ENCODE measurements around the gene SMURF1.

The SMURF1 gene

DNA sequence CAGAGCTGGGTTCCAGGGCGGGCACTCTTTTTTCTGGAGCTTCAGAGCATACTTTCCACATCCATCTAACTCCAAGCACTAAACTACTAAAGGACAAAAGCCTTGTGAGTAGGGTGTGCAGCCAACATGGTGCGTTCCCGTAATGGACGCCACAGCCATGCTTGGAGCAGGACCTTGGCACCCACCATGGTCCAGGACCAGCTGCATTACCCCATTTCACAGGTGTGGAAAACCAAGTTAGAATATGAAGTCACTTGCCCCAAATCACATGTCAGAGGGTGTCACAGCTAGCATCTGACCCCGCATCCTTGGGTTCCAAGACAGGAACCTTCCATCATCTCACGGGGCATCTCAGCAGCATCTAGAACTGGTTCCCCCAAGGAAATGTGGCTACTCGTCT lies 112.4 kb downstream of the SMURF1 start:
- TF ChIP-seq, protein P1, sequence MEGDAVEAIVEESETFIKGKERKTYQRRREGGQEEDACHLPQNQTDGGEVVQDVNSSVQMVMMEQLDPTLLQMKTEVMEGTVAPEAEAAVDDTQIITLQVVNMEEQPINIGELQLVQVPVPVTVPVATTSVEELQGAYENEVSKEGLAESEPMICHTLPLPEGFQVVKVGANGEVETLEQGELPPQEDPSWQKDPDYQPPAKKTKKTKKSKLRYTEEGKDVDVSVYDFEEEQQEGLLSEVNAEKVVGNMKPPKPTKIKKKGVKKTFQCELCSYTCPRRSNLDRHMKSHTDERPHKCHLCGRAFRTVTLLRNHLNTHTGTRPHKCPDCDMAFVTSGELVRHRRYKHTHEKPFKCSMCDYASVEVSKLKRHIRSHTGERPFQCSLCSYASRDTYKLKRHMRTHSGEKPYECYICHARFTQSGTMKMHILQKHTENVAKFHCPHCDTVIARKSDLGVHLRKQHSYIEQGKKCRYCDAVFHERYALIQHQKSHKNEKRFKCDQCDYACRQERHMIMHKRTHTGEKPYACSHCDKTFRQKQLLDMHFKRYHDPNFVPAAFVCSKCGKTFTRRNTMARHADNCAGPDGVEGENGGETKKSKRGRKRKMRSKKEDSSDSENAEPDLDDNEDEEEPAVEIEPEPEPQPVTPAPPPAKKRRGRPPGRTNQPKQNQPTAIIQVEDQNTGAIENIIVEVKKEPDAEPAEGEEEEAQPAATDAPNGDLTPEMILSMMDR (IDR thresholded peaks at IDR 0.05; ENCODE audit: low read depth, low read length, missing control alignments) = no peak
- Histone ChIP-seq H3K36me3 (replicated peaks) (peaks cover 73% of the 10 kb centered on the region), H3K27ac (no peak overlapping the region), H3K4me3 (ENCODE audit: low read depth, low read length) (no peak overlapping the region), H3K27me3 (replicated peaks) (no peaks in the 10 kb centered on the region)
- no peak for DNase-seq
- in situ Hi-C loops (cut with HindIII; ENCODE audit: low pct_ligation_motif_present, low sequenced_read_pairs) = no loop called here

DNA sequence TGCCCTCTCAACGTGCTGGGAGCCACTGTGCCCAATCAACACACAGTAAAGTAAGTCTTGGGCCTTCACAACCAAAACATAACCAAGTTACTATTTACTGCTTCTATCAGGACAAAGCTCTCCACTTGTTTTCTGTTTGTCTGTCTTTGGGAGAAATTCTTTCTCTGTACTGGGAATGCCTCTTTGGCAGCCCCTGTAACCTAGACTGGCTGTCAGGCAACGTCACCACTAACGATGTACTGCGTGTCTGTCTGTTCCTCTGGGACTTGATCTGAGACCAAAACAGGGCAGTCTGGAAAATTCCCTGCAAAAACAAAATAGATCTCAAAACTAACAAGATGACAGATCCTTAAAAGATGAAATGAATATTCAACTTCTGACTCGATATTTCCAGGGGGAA lies 113.0 kb downstream of the SMURF1 start:
- Histone ChIP-seq H3K27ac (no peak overlapping the region), H3K4me3 (ENCODE audit: low read depth, low read length) (no peak overlapping the region), H3K27me3 (replicated peaks) (no peaks in the 10 kb centered on the region), H3K36me3 (replicated peaks) (peaks cover 69% of the 10 kb centered on the region)
- in situ Hi-C loops (cut with HindIII; ENCODE audit: low pct_ligation_motif_present, low sequenced_read_pairs) = no loop called here
- TF ChIP-seq, protein P1 (IDR thresholded peaks at IDR 0.05; ENCODE audit: low read depth, low read length, missing control alignments) = no peak
- DNase-seq = peak; percentile 18

DNA sequence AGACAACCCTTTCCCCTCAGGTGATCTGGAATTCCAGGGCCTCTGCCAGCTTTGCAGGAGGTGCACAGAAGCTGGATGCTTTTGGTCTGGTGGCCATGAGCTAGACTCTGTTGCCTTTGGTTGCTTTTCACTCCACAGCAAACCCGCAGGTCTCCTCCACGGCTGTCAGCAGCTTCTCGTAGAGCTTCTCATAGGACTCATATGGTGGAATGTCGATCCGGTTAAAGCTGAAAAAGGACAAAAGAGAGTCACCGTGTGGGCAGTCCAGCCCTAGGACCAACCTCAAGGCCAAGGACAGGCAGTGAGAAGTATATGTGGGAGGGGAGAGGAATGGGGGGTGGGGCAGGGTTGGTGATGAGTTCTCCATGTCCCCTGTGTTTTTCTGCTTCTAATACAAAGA lies 113.5 kb downstream of the SMURF1 start:
- no peak for DNase-seq
- Histone ChIP-seq H3K36me3 (replicated peaks) (peaks cover 65% of the 10 kb centered on the region), H3K27me3 (replicated peaks) (no peaks in the 10 kb centered on the region), H3K4me3 (ENCODE audit: low read depth, low read length) (no peak overlapping the region), H3K27ac (no peak overlapping the region)
- in situ Hi-C loops (cut with HindIII; ENCODE audit: low pct_ligation_motif_present, low sequenced_read_pairs) = no loop called here
- TF ChIP-seq, protein P1 (IDR thresholded peaks at IDR 0.05; ENCODE audit: low read depth, low read length, missing control alignments) = no peak

DNA sequence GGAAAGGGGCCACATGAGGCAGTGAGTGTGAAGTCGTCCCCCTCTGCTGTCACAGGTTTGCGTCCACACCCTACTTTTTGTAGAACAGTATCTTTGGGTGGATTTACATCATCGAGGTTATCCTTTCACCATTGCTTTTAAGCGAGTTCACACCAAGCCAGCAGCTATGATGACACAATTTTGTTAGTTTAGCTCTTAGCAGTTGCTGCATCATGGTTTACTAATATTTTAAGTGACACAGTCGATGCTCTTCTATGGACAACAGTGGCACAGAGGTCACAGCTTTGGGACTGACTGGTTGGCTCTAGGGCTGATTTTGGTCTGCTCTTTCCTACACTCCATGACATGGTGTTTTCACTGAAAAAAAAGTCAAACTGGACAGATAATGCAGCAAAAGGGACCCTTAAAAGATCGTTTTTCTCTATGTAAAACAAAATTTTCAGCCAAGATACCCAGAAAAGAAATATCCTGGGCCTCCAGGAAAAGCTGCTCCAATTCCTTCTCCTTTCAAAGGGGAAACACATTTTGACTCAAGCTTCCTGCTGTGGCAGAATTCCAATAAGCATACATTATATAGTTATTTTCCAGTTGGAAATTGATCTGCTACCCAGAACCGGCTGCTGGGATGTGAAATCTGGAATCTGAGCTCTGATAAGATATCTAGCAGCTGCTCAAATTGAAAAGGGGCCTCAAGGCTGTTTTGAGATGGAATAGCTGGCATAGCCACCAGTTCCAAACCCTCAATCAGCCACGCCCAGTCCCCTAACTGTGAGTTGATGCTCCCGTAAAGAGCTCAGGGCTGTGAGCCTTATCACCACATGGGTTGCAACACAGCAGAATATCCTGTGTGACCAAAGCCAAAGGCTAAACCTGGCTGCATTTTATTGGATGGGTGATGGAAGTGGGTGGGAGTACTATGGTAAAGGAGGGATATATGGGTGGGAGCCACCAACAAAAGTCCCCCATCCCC lies 114.2 kb downstream of the SMURF1 start:
- H3K27ac ChIP-seq = no peak overlapping the region
- DNase-seq = no peak
- H3K27me3 ChIP-seq (replicated peaks) = no peaks in the 10 kb centered on the region
- TF ChIP-seq, protein P1 (IDR thresholded peaks at IDR 0.05; ENCODE audit: low read depth, low read length, missing control alignments) = no peak
- H3K4me3 ChIP-seq (ENCODE audit: low read depth, low read length) = no peak overlapping the region
- H3K36me3 ChIP-seq (replicated peaks) = peaks cover 57% of the 10 kb centered on the region
- in situ Hi-C loops (cut with HindIII; ENCODE audit: low pct_ligation_motif_present, low sequenced_read_pairs) = no loop called here

DNA sequence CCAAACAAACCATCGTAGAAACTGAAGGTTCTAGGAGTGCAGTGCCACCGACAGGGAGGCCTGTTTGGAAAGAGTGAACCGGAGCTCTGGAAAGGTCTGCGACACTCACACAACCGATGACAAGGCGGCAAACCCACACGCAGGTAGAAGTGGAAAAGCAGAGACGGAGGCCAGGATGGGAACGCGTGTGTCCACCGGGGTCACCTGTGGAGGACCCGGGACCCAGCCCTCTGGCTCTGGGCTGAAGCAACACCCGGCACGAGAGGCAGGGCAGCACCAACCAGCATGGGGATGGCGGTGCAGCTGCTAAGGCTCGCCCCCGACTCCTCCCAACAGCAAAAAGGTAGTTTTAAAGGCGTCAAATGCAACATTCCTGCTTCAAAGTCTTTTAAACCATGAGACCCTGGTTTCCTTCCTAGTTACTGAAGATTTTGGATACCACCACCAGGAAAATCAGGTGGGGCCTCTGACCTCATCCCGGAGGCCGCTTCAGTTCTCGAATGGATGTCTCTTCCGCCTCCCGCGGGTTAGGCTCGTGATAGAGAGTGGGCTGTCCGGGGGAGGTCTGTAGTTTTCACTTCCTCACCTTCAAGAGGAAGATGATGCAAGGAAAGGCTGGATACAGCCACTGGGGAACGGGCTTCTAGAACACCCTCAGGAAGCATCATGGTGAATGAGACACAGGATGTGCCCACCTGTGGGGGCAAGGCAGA lies 115.5 kb downstream of the SMURF1 start:
- TF ChIP-seq, protein P1 (IDR thresholded peaks at IDR 0.05; ENCODE audit: low read depth, low read length, missing control alignments) = no peak
- in situ Hi-C loops (cut with HindIII; ENCODE audit: low pct_ligation_motif_present, low sequenced_read_pairs) = no loop called here
- Histone ChIP-seq H3K4me3 (ENCODE audit: low read depth, low read length) (no peak overlapping the region), H3K27me3 (replicated peaks) (no peaks in the 10 kb centered on the region), H3K36me3 (replicated peaks) (peaks cover 44% of the 10 kb centered on the region), H3K27ac (no peak overlapping the region)
- no peak for DNase-seq

Data from brain microvascular endothelial cell (primary cell).